ENCODE data around the gene IGFL4. TPM values are rescaled to one million over a fixed set of nuclear protein-coding genes. Genes with fewer than 3 reads are reported as not detected.

IGFL4 gene
- total RNA-seq, 2 donors from 2014 or later = not detected

DNA sequence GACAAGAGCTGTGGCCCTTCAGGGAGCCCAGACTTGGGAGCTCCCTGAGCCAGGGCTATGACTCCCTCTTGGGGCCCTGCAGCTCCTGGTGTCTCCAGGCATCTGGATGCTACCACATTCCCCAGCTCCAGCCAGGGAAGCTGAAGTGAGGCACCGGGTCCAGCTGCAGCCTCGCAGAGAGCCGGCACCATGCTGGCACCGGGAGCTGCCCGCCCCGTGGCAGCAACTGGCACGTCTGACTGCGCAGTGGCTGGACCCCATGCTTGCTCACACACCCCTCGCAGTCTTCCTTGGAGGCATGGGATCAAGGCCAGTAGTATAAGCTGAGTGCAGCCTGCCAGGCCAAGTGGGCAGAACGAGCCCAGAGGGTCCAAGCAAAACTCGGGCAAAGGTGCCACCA is 7.4 kb downstream of the IGFL4 start:
- Histone ChIP-seq H3K9me3 (no peaks in the 10 kb centered on the region), H3K27me3 (no peaks in the 10 kb centered on the region), H3K4me1 (no peaks in the 10 kb centered on the region), H3K36me3 (no peaks in the 10 kb centered on the region), H3K9ac (ENCODE audit: low read depth in 2 of 2, low read length in 2 of 2) (no peak overlapping the region), H3K27ac (no peak overlapping the region), H3K4me3 (no peak overlapping the region)
- no peak for DNase-seq
- no peak for TF ChIP-seq CTCF (IDR thresholded peaks at IDR 0.05)
- intact Hi-C loops (cut with DNase I) = loop anchor here (5.0 kb wide), 1 partner anchor 154 kb away; no protein-coding TSS in a partner anchor

GRCh38 chr19:46032597-46033025 is 8.2 kb downstream of the IGFL4 start:
- Histone ChIP-seq H3K9ac (ENCODE audit: low read depth in 2 of 2, low read length in 2 of 2) (no peak overlapping the region), H3K27ac (no peak overlapping the region), H3K9me3 (no peaks in the 10 kb centered on the region), H3K4me3 (no peak overlapping the region), H3K27me3 (no peaks in the 10 kb centered on the region), H3K4me1 (no peaks in the 10 kb centered on the region), H3K36me3 (no peaks in the 10 kb centered on the region)
- TF ChIP-seq CTCF (IDR thresholded peaks at IDR 0.05) = no peak
- DNase-seq = no peak
- intact Hi-C loops (cut with DNase I) = loop anchor here (5.0 kb wide), 1 partner anchor 155 kb away; no protein-coding TSS in a partner anchor

DNA sequence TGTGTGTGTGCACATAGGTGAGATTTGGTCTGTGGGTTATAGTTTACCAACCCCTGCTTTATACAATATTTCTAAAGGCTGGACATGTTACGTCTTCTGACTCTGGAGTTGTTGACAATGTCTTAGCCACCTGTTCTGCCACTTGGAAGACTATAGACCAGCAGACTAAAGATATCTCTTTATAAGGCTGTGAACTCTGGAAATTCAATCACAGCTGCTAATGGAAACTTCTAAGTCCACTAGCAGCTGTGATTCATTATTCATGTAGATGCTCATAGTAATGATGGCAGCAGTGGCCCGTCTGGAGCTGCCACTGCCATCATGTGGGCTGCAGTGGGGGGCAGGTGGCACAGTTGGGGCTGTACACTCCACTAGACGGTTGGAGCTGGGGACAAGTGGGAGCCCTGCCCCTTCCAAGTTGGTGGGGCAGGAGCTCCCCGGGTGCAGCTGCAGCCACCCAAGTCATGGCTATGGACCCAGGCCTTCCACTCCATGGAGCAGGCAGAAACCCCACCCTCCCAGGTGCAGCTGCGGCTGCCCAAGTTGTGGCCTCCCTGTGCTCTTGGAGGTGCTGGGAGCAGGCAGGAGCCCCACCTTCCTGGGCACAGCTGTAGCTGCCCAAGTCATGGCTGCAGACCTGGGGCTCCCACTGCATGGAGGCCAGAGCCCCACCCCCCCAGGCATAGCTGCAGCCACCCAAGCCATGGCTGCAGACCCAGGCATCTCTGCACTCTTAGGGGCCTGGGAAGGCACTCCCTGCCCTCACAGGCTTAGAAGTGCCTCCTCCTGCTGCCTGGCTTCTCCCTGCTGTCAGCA is 8.8 kb downstream of the IGFL4 start:
- H3K9ac ChIP-seq (ENCODE audit: low read depth in 2 of 2, low read length in 2 of 2) = no peak overlapping the region
- H3K9me3 ChIP-seq = no peaks in the 10 kb centered on the region
- no peaks in the 10 kb centered on the region for H3K4me1 ChIP-seq
- no peaks in the 10 kb centered on the region for H3K36me3 ChIP-seq
- TF ChIP-seq CTCF (IDR thresholded peaks at IDR 0.05) = no peak
- H3K27ac ChIP-seq = no peak overlapping the region
- no peak overlapping the region for H3K4me3 ChIP-seq
- no peak for DNase-seq
- intact Hi-C loops (cut with DNase I) = loop anchor here (5.0 kb wide), 1 partner anchor 155 kb away; no protein-coding TSS in a partner anchor
- no peaks in the 10 kb centered on the region for H3K27me3 ChIP-seq

- TF ChIP-seq CTCF (IDR thresholded peaks at IDR 0.05) = no peak
- H3K9me3 ChIP-seq = no peaks in the 10 kb centered on the region
- intact Hi-C loops (cut with DNase I) = loop anchor here (5.0 kb wide), 1 partner anchor 156 kb away; no protein-coding TSS in a partner anchor
- no peak overlapping the region for H3K4me3 ChIP-seq
- no peak for DNase-seq
- no peak overlapping the region for H3K9ac ChIP-seq (ENCODE audit: low read depth in 2 of 2, low read length in 2 of 2)
- no peak overlapping the region for H3K27ac ChIP-seq
- H3K36me3 ChIP-seq = no peaks in the 10 kb centered on the region
- H3K4me1 ChIP-seq = no peaks in the 10 kb centered on the region
- no peaks in the 10 kb centered on the region for H3K27me3 ChIP-seq
These were observed 9.8 kb downstream of the IGFL4 start for GRCh38 chr19:46030812-46031550.

- H3K27ac ChIP-seq = no peak overlapping the region
- DNase-seq = no peak
- TF ChIP-seq CTCF (IDR thresholded peaks at IDR 0.05) = no peak
- H3K4me1 ChIP-seq = no peaks in the 10 kb centered on the region
- intact Hi-C loops (cut with DNase I) = no loop called here
- H3K4me3 ChIP-seq = no peak overlapping the region
- no peak overlapping the region for H3K9ac ChIP-seq (ENCODE audit: low read depth in 2 of 2, low read length in 2 of 2)
- H3K27me3 ChIP-seq = peaks cover 7% of the 10 kb centered on the region
- H3K36me3 ChIP-seq = no peaks in the 10 kb centered on the region
- H3K9me3 ChIP-seq = no peaks in the 10 kb centered on the region
These were observed 15.0 kb downstream of the IGFL4 start for GRCh38 chr19:46025835-46026234.

Data from colonic mucosa (tissue), 4 donors.